AG04450 (cell line): Measurements from ENCODE around the gene FBXL2. TPM values are rescaled to one million over a fixed set of nuclear protein-coding genes. Genes with fewer than 3 reads are reported as not detected.

Experiments
- CTCF ChIA-PET: fragments of 300-600, 350-600 bp; formaldehyde crosslinking; extraction: SDS; loops from one replicate; lab custom pipeline; 2022; ENCODE audit warnings: antibody characterized with exemption, inconsistent platforms; lab: Charles Lee
- POLR2A ChIA-PET: fragments of 350-600 bp; formaldehyde crosslinking; extraction: SDS; loops from one replicate; lab custom pipeline; 2021; ENCODE audit warnings: antibody characterized with exemption, inconsistent platforms; lab: Yijun Ruan, JAX
- DNase-seq: peaks from one replicate; pipeline ENCODE4 v3.0.0-alpha.2; 2011; ENCODE audit warnings: low read depth, low spot score
- H3K27ac ChIP-seq: one replicate; pipeline ENCODE4 v1.5.1; 2012; ENCODE audit warnings: low read depth, low read length, control low read depth
- H3K27me3 ChIP-seq: one replicate; pipeline ENCODE4 v1.6.0; 2012; ENCODE audit warnings: low read length; ENCODE audit not compliant: control insufficient read depth, insufficient read depth
- H3K4me3 ChIP-seq: 2 replicates; pipeline ENCODE4 v1.5.1; 2011; ENCODE audit warnings: mild to moderate bottlenecking, low read depth, low read length, control low read depth
- H3K9me3 ChIP-seq: 2 replicates; pipeline ENCODE4 v1.5.1; 2012; ENCODE audit warnings: low read length; ENCODE audit not compliant: control insufficient read depth, insufficient read depth
- CTCF ChIP-seq: IDR thresholded peaks from 2 replicates; pipeline ENCODE4 v1.5.1; 2011; ENCODE audit warnings: low read depth, low read length, control low read depth, inconsistent platforms
- polyA plus RNA-seq: library from polyadenylated mRNA; depleted of rRNA; stranded (reverse); fragments of >200 nt; gene quantifications from 2 replicates; pipeline ENCODE4 v1.2.3, GENCODE V29; 2011

FBXL2 gene
- polyA plus RNA-seq, 1 experiment, result 14.4 TPM

GRCh38 chr3:33233884-33234283 is 43.4 kb upstream of the FBXL2 start:
- DNase-seq, result no peak
- Histone ChIP-seq H3K27ac (no peak overlapping the region), H3K4me3 (no peak overlapping the region), H3K9me3 (no peaks in the 10 kb centered on the region), H3K27me3 (peaks cover 7% of the 10 kb centered on the region)
- CTCF ChIA-PET, result interaction anchor here (1.1 kb wide), 1 partner anchor 102 kb away, joined by 3 read pairs; no protein-coding TSS in a partner anchor
- POLR2A ChIA-PET, result no interaction called here
- no peak for TF ChIP-seq CTCF

GRCh38 chr3:33236005-33236404 is 41.2 kb upstream of the FBXL2 start:
- Histone ChIP-seq H3K4me3 (no peak overlapping the region), H3K27ac (no peak overlapping the region), H3K9me3 (no peaks in the 10 kb centered on the region), H3K27me3 (peaks cover 10% of the 10 kb centered on the region)
- CTCF ChIA-PET, result interaction anchor here (0.6 to 2.3 kb wide), 3 partner anchors 10 to 162 kb away, joined by 3 to 8 read pairs (median 7); no protein-coding TSS in a partner anchor
- DNase-seq, result no peak
- POLR2A ChIA-PET, result no interaction called here
- TF ChIP-seq CTCF, result no peak

- TF ChIP-seq CTCF, result no peak
- Histone ChIP-seq H3K9me3 (no peaks in the 10 kb centered on the region), H3K27me3 (peaks cover 7% of the 10 kb centered on the region), H3K27ac (no peak overlapping the region), H3K4me3 (no peak overlapping the region)
- CTCF ChIA-PET, result interaction anchor here (0.9 to 2.3 kb wide), 3 partner anchors 12 to 135 kb away, joined by 3 to 7 read pairs (median 6); no protein-coding TSS in a partner anchor
- no peak for DNase-seq
- POLR2A ChIA-PET, result no interaction called here
These were observed 39.8 kb upstream of the FBXL2 start for GRCh38 chr3:33237439-33237838.

- H3K27me3 ChIP-seq, result peaks cover 11% of the 10 kb centered on the region
- POLR2A ChIA-PET, result no interaction called here
- no peak overlapping the region for H3K27ac ChIP-seq
- DNase-seq, result no peak
- CTCF ChIA-PET, result interaction anchor here (1.6 kb wide), 1 partner anchor 107 kb away, joined by 3 read pairs; no protein-coding TSS in a partner anchor
- no peak for TF ChIP-seq CTCF
- no peak overlapping the region for H3K4me3 ChIP-seq
- no peaks in the 10 kb centered on the region for H3K9me3 ChIP-seq
These were observed 38.3 kb upstream of the FBXL2 start for GRCh38 chr3:33238923-33239322.

GRCh38 chr3:33240261-33240660 is 37.0 kb upstream of the FBXL2 start:
- ChIA-PET CTCF (interaction anchor here (1.6 kb wide), 1 partner anchor 108 kb away, joined by 3 read pairs; no protein-coding TSS in a partner anchor), POLR2A (no interaction called here)
- no peak for DNase-seq
- TF ChIP-seq CTCF, result no peak
- no peak overlapping the region for H3K4me3 ChIP-seq
- H3K9me3 ChIP-seq, result no peaks in the 10 kb centered on the region
- no peak overlapping the region for H3K27ac ChIP-seq
- H3K27me3 ChIP-seq, result peaks cover 11% of the 10 kb centered on the region
